ENCODE results near the gene PRKCB.
A peak's percentile ranks its signal among the peaks of the same experiment; 100 is the strongest.

The PRKCB gene

DNA sequence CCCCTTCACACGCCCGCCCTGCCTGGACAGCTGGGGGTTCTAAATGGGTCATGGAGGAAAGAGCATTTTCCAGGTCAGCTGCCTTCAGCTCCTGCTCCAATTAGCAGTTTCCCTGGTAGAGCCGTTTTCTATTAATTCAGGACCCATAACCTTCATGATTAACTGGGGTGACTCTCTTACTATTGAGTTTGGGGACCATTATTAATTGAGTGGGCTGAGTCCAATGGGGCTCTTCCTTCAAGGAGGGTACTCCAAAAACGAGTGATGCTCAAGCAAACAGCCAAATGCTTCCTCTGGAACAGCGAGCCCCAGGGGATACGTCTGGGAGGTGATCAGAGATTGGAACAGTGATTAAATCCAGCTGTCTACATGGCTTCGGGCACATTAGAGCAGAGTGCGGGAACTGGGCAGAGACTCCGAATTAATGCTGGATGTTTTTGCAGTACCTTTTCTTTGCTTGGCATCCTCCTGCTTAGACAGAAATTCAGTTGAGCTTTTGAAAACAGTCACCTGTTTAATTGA lies 352.3 kb downstream of the PRKCB start:
- H3K36me3 Mint-ChIP-seq = peaks cover 44% of the 10 kb centered on the region

DNA sequence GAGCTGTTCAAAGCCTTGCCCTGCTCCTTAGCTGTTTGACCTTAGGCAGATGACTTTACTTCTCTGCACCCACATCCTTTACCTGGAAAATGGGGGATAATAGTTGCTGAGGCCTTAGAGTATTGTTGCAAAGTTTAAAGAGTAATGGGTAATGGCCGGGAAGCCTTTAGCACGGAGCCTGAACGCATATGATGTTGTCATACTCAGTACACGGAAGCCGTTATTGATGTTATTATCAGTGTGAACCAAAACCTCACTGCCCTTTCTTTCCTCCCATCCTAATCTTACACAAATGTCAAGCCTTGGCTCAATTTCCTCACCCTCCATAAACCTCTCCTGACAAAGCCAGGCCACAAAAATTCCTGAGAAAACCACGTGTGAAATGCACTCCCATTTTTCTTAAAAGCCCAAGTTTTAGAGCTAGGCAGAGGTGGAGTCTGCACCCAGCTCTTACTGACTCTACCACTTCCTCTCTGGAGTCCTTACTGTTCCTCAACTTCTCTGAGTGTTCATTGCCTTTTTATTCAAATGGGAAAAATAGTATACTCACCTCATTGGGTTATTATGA lies 353.1 kb downstream of the PRKCB start:
- Mint-ChIP-seq H3K27me3 (no peaks in the 10 kb centered on the region), H3K27ac (no peak overlapping the region), H3K9me3 (no peaks in the 10 kb centered on the region), H3K4me3 (no peak overlapping the region), H3K36me3 (peaks cover 46% of the 10 kb centered on the region), H3K4me1 (no peaks in the 10 kb centered on the region)
- no peak for DNase-seq (ENCODE audit: low spot score in 2 of 2)
- no peak for ATAC-seq (ENCODE audit: low read depth)

More for the DNA sequence above, 352.3 kb downstream of the PRKCB start:
- ATAC-seq (ENCODE audit: low read depth) = no peak
- H3K4me3 Mint-ChIP-seq = no peak overlapping the region
- H3K4me1 Mint-ChIP-seq = no peaks in the 10 kb centered on the region
- no peaks in the 10 kb centered on the region for H3K9me3 Mint-ChIP-seq
- H3K27ac Mint-ChIP-seq = no peak overlapping the region
- H3K27me3 Mint-ChIP-seq = no peaks in the 10 kb centered on the region
- DNase-seq (ENCODE audit: low spot score in 2 of 2) = no peak

DNA sequence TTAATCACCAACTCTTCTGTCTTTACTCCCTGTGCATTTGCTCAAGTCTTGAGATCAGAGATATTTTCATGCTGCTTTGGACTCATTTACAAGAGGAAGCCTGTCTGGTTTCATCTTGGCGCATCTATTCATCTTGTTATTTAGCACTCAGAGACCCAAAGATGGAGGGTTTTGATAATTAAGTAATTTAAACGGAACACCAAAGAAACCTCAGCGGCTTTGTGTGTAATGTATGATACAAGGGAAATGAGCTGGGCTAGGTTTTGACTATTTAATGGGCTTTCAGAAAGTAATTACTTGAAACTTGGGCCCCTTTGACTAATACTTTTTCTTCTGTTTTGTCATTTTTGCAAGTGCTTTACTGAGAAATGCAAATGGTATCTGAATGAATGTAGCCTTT lies 354.2 kb downstream of the PRKCB start:
- Mint-ChIP-seq H3K27ac (no peak overlapping the region), H3K4me1 (no peaks in the 10 kb centered on the region), H3K27me3 (no peaks in the 10 kb centered on the region), H3K4me3 (no peak overlapping the region), H3K36me3 (peaks cover 43% of the 10 kb centered on the region), H3K9me3 (no peaks in the 10 kb centered on the region)
- ATAC-seq (ENCODE audit: low read depth) (no peak), DNase-seq (ENCODE audit: low spot score in 2 of 2) (no peak)

DNA sequence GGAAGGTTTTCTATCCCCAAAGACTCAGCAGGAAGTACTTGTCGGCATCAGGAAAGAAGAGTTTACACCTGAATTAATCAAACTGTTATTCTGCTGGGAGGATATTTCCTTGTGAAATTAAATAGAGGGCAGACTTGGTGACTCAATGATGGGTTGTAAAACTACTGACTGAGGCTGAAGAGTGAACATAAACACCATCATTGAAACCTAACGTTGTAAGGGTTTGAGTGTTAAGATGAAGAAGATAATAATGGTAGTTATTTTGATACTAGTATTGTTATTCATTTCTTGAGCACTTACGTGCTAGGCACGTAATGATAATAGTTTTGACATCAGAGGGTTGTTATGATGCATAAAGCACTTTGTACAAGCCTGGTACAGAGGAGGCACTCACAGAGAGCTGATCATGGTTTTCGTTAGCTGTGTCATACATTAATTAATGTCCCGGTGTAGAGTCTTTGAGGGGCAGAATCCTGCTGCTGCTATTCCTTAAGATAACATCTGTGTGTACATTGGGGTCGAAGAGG lies 356.2 kb downstream of the PRKCB start:
- peaks cover 48% of the 10 kb centered on the region for H3K36me3 Mint-ChIP-seq
- H3K9me3 Mint-ChIP-seq = no peaks in the 10 kb centered on the region
- peaks cover 7% of the 10 kb centered on the region for H3K4me1 Mint-ChIP-seq
- no peak overlapping the region for H3K4me3 Mint-ChIP-seq
- ATAC-seq (ENCODE audit: low read depth) (no peak), DNase-seq (ENCODE audit: low spot score in 2 of 2) (no peak)
- peak overlapping the region; percentile 82 for H3K27ac Mint-ChIP-seq
- H3K27me3 Mint-ChIP-seq = no peaks in the 10 kb centered on the region

DNA sequence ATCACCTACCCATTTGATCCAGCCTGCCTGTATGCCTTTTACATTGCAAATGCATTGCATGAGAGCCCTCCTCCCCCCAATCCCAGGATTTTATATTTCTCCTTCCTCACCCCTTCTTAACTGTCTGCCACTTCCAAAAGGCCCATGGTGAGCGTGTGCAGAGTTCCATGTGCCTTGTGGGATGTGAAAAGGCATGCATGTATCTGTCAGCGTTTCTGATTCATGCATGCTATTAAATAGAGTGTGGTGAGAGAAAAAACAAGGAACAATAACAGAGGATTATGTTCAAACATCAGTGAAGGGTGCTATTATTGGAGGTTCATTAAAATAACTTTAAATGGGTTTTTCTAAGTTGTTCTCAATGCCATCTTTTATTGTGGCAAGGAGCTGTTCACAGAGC lies 359.4 kb downstream of the PRKCB start:
- Mint-ChIP-seq H3K4me3 (no peak overlapping the region), H3K4me1 (peaks cover 11% of the 10 kb centered on the region), H3K9me3 (no peaks in the 10 kb centered on the region), H3K36me3 (peaks cover 57% of the 10 kb centered on the region), H3K27ac (no peak overlapping the region), H3K27me3 (no peaks in the 10 kb centered on the region)
- DNase-seq (ENCODE audit: low spot score in 2 of 2) (no peak), ATAC-seq (ENCODE audit: low read depth) (no peak)

DNA sequence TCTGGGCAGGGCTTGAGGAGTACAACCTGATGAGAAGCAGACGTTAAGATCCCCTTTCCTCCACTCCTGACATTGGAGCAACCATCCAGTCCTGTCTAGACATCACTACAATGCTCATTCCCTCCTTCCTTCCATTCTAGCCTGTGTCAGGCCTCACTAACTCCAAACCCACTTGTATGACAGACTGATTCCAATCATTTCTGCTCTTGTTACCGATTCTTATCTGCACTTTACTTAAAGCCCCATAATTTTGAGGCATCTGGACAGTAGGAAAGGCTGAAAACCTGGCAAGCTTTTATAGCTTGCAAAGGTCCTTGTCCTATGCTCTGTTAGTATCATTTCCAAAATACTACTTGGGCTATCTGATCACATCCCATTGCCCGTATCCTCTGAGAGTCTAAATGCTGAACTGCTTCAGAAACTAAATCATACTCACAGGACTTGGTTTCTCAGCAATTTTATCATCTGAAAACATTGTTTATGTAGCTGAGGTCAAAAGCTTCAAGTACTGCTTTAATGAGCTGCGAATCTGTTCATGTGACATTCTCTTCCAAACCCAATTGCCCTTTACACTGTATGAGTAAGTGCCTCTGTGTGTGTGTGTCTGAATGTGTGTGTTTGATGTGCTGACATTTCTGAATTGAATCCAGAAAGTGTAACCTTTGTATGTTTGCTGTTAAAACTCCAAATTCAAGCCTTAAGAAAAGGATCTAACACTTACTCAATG lies 363.2 kb downstream of the PRKCB start:
- ATAC-seq (ENCODE audit: low read depth) (no peak), DNase-seq (ENCODE audit: low spot score in 2 of 2) (no peak)
- no peak overlapping the region for H3K4me3 Mint-ChIP-seq
- H3K27me3 Mint-ChIP-seq = no peaks in the 10 kb centered on the region
- no peaks in the 10 kb centered on the region for H3K9me3 Mint-ChIP-seq
- peak overlapping the region; percentile 68 for H3K27ac Mint-ChIP-seq
- peaks cover 20% of the 10 kb centered on the region for H3K4me1 Mint-ChIP-seq
- H3K36me3 Mint-ChIP-seq = peaks cover 61% of the 10 kb centered on the region

DNA sequence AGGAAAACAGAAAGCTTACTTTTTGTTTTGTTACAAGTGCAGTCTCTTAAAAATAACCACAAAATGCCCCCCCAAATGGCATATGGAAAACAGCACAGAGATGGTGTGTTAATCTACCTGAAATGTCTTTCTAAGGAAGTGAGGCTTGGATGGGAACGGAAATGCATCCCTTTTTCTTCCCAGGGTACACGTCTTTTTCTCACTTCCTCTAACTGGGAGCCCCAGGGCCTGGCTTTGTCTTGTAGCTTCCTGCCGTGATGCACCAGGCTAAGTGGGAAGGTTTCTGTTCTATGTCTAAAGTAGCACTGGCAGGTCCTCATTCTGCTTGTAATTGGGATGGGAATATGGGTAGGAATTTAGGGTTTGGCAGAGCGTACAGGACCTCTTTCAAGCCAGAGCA lies 367.9 kb downstream of the PRKCB start:
- Mint-ChIP-seq H3K27ac (peak overlapping the region; percentile 72), H3K9me3 (no peaks in the 10 kb centered on the region), H3K4me1 (peaks cover 9% of the 10 kb centered on the region), H3K36me3 (peaks cover 52% of the 10 kb centered on the region), H3K4me3 (no peak overlapping the region), H3K27me3 (no peaks in the 10 kb centered on the region)
- DNase-seq (ENCODE audit: low spot score in 2 of 2) (no peak), ATAC-seq (ENCODE audit: low read depth) (no peak)

DNA sequence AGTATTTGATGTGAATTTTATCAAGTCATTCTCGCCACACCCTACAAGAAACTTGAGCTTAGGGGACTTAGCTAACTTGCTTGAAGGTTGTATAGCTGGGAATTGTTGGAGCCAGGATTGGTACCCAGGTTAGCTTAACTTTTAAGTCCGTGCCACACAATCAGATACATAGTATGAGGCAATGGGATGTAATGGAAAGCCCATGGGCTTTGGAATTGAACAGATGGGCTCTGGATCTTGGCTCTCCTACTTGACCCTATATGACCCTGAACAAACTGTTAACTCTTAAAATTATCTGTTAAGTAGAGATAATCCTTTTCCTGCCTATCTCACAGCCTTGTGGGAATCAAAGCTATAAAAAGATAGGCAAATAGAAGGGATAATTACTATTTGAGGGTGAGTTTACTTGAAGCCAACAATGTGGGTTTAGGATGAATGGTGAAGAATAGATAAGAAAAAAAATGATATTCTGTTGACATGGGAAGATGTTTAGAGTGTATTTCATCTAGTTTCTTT lies 368.4 kb downstream of the PRKCB start:
- Mint-ChIP-seq H3K9me3 (no peaks in the 10 kb centered on the region), H3K4me1 (peaks cover 9% of the 10 kb centered on the region), H3K4me3 (no peak overlapping the region), H3K27me3 (no peaks in the 10 kb centered on the region), H3K27ac (peak overlapping the region; percentile 72), H3K36me3 (peaks cover 49% of the 10 kb centered on the region)
- ATAC-seq (ENCODE audit: low read depth) (no peak), DNase-seq (ENCODE audit: low spot score in 2 of 2) (no peak)

DNA sequence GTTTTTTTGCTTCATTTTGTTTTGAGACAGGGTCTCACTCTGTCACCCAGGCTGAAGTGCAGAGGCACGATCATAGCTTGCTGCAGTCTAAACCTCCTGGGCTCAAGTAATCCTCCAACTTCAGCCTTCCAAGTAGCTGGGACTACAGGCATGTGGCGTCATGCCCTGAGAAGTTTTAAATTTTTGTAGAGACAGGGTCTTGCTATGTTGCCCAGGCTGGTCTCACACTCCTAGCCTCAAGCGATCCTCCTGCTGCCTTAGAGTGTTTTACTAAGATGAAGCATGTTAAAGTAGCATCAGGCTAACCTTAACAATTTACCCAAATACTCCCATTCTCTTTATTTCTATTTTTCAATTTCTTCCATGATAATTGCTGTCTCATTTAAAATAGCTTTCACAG lies 371.1 kb downstream of the PRKCB start:
- Mint-ChIP-seq H3K27ac (no peak overlapping the region), H3K36me3 (peaks cover 53% of the 10 kb centered on the region), H3K9me3 (no peaks in the 10 kb centered on the region), H3K27me3 (no peaks in the 10 kb centered on the region), H3K4me3 (no peak overlapping the region), H3K4me1 (peaks cover 10% of the 10 kb centered on the region)
- DNase-seq (ENCODE audit: low spot score in 2 of 2) = no peak
- no peak for ATAC-seq (ENCODE audit: low read depth)

DNA sequence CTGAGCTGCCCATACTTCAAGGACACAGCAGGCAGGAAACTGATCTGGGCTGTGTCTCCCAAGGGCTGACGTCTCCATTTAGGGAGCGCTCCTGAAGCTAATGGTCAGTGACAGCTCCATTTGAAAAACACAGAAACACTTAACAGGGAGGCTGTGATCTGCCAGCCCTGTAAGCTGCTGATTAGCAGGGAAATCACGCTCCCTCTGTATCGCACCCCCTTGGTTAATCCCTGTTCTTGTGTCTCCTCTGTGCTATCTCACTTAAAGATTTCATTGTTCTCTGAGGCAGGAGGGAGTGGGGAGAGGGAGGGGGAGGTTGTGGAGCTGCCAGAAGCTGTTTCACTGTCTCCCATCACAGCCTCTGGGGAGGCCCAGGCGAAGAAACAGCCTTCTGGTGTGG lies 372.9 kb downstream of the PRKCB start:
- DNase-seq (ENCODE audit: low spot score in 2 of 2) (no peak), ATAC-seq (ENCODE audit: low read depth) (no peak)
- H3K36me3 Mint-ChIP-seq = peaks cover 45% of the 10 kb centered on the region
- no peaks in the 10 kb centered on the region for H3K9me3 Mint-ChIP-seq
- H3K27me3 Mint-ChIP-seq = no peaks in the 10 kb centered on the region
- H3K4me1 Mint-ChIP-seq = peaks cover 3% of the 10 kb centered on the region
- no peak overlapping the region for H3K4me3 Mint-ChIP-seq
- no peak overlapping the region for H3K27ac Mint-ChIP-seq

DNA sequence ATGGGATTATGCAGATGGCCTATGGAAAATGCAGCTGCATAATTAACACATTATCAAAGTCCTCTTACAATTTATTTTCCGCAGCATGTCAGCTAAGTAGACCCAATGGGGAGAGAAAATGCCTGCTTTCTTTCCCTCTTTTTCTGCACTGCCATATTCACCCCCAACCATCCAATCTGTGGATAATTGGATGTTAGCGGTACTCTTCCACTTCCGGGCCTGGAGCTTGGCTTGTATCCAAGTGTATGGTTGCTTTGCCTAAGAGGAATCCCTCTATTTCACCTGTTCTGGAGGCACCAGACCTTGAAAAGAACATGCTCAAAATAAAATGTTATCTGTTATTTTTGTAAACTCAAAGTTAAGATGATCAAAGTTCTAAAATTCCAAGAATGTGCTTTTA lies 379.2 kb downstream of the PRKCB start:
- H3K4me1 Mint-ChIP-seq = peaks cover 3% of the 10 kb centered on the region
- H3K36me3 Mint-ChIP-seq = peaks cover 44% of the 10 kb centered on the region
- DNase-seq (ENCODE audit: low spot score in 2 of 2) (no peak), ATAC-seq (ENCODE audit: low read depth) (no peak)
- no peaks in the 10 kb centered on the region for H3K27me3 Mint-ChIP-seq
- no peak overlapping the region for H3K27ac Mint-ChIP-seq
- H3K9me3 Mint-ChIP-seq = peaks cover 3% of the 10 kb centered on the region
- H3K4me3 Mint-ChIP-seq = no peak overlapping the region

DNA sequence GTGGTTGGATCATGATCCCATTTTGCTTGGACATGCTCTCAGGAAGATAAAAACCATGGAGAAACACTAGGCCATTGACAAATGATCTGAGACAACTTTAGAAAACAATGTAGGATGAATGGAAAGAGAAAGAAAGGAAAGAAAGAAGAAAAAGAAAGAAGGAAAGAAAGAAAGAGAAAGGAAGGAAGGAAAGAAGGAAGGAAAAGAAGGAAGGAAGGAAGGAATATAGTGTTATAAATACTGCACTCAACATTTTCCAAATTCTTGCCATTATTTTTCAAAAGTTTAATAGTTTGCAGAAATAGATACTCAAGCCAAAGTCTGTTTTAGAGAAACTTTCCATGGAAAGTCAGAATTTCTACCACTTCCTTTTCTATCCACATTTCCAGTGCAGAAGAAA lies 381.2 kb downstream of the PRKCB start:
- no peaks in the 10 kb centered on the region for H3K27me3 Mint-ChIP-seq
- no peaks in the 10 kb centered on the region for H3K4me1 Mint-ChIP-seq
- H3K27ac Mint-ChIP-seq = peak overlapping the region; percentile 56

DNA sequence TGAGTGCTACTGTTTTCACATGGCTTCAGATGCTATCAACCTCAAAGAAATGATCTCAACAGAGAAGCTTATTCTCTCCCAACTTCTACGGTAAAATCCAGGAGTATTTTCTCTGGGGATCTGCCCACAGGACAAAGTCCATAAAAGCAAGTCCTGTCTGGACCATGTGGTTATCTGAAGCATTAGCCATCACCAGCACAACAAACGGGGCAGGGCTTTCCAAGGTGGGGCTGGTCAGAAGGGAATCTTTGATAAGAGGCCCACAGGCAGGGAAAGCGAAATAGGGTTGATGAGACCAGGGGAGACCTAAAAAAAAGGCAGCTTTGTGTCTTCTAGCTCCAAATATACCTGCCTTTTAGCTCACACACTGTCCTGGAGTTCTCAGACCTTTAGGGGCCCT lies 381.7 kb downstream of the PRKCB start:
- Mint-ChIP-seq H3K9me3 (peaks cover 4% of the 10 kb centered on the region), H3K4me1 (no peaks in the 10 kb centered on the region), H3K4me3 (no peak overlapping the region), H3K27me3 (no peaks in the 10 kb centered on the region), H3K36me3 (peaks cover 51% of the 10 kb centered on the region), H3K27ac (peak overlapping the region; percentile 56)
- ATAC-seq (ENCODE audit: low read depth) (no peak), DNase-seq (ENCODE audit: low spot score in 2 of 2) (no peak)

More for the DNA sequence above, 381.2 kb downstream of the PRKCB start:
- H3K9me3 Mint-ChIP-seq = peaks cover 4% of the 10 kb centered on the region
- H3K36me3 Mint-ChIP-seq = peaks cover 48% of the 10 kb centered on the region
- no peak overlapping the region for H3K4me3 Mint-ChIP-seq
- ATAC-seq (ENCODE audit: low read depth) (no peak), DNase-seq (ENCODE audit: low spot score in 2 of 2) (no peak)

DNA sequence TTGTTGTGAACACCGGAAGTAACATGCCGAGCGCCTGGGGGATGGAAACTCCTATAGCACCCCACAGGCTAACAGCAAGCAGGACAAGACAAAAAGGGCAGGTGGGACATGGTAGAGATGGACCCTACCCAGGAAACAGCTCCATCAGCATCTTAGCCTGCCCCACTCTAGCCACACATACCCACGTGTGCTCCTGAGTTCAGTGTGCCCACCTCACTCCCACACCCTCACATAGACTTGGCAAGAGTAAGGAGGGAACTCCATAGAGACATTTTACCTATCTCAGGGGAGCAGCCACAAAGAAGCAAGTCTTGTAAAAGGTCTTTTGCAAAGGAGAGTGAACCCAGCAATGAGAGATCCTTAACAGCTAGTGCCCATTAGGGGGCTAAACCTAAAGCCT lies 382.5 kb downstream of the PRKCB start:
- ATAC-seq (ENCODE audit: low read depth) (no peak), DNase-seq (ENCODE audit: low spot score in 2 of 2) (no peak)
- H3K4me1 Mint-ChIP-seq = no peaks in the 10 kb centered on the region
- no peaks in the 10 kb centered on the region for H3K27me3 Mint-ChIP-seq
- H3K36me3 Mint-ChIP-seq = peaks cover 50% of the 10 kb centered on the region
- H3K9me3 Mint-ChIP-seq = peaks cover 4% of the 10 kb centered on the region
- H3K27ac Mint-ChIP-seq = peak overlapping the region; percentile 56
- no peak overlapping the region for H3K4me3 Mint-ChIP-seq

Measured in memory B cell (primary cell).